NCI-H1092 (cell line): ENCODE data around the gene INHBC.

Experiments used
- DNase-seq: peaks from one replicate; lab custom pipeline; 2025; lab: John Stamatoyannopoulos, UW

Gene INHBC

GRCh38 chr12:57454566-57455373 lies 20.2 kb downstream of the INHBC start, which contains the start of gene INHBE:
TSS of gene INHBE (plus strand) at chr12:57455307. CDS start at chr12:57455537, 230 bp downstream.
- DNase-seq, result no peak

- no peak for DNase-seq
Measured at GRCh38 chr12:57455374-57456144, 21.0 kb downstream of the INHBC start.

- no peak for DNase-seq
Measured at GRCh38 chr12:57456145-57456700, 21.6 kb downstream of the INHBC start.

GRCh38 chr12:57456737-57457490 lies 22.3 kb downstream of the INHBC start:
- no peak for DNase-seq

GRCh38 chr12:57458665-57459054 lies 24.1 kb downstream of the INHBC start:
- no peak for DNase-seq

GRCh38 chr12:57459055-57459749 lies 24.6 kb downstream of the INHBC start:
- DNase-seq, result peak; percentile 85

- DNase-seq, result no peak
Measured at GRCh38 chr12:57459750-57460467, 25.3 kb downstream of the INHBC start, which contains the start of gene GLI1. TSS of gene GLI1 (plus strand) at chr12:57459785. CDS start at chr12:57463692, 3,907 bp downstream.

- DNase-seq, result no peak
Measured at GRCh38 chr12:57460468-57460784, 25.8 kb downstream of the INHBC start.

- no peak for DNase-seq
Measured at GRCh38 chr12:57460841-57461275, 26.3 kb downstream of the INHBC start.

- no peak for DNase-seq
Measured at GRCh38 chr12:57461276-57461916, 26.8 kb downstream of the INHBC start.

GRCh38 chr12:57461917-57462250 lies 27.3 kb downstream of the INHBC start:
- DNase-seq, result no peak

- DNase-seq, result peak; percentile 54
Measured at GRCh38 chr12:57462251-57462911, 27.8 kb downstream of the INHBC start.

- DNase-seq, result no peak
Measured at GRCh38 chr12:57462912-57463253, 28.3 kb downstream of the INHBC start.

GRCh38 chr12:57464569-57464968 lies 30.0 kb downstream of the INHBC start:
- no peak for DNase-seq

- DNase-seq, result no peak
Measured at GRCh38 chr12:57465030-57465746, 30.6 kb downstream of the INHBC start.

- DNase-seq, result no peak
Measured at GRCh38 chr12:57465747-57466505, 31.3 kb downstream of the INHBC start.

- no peak for DNase-seq
Measured at GRCh38 chr12:57467212-57467874, 32.8 kb downstream of the INHBC start.

GRCh38 chr12:57467915-57468314 lies 33.3 kb downstream of the INHBC start:
- no peak for DNase-seq
